H9 (cell line): ENCODE results near the gene INPP5A. TPM values are rescaled to one million over a fixed set of nuclear protein-coding genes. Genes with fewer than 3 reads are reported as not detected.

ENCODE experiments used
- DNase-seq: peaks from one replicate; pipeline ENCODE4 v3.0.0-alpha.2; 2017
- H2AFZ ChIP-seq: one replicate; pipeline ENCODE4 v1.6.1; 2013; ENCODE audit warnings: mild to moderate bottlenecking, low read length, control low read depth, moderate library complexity
- H2AK5ac ChIP-seq: 2 replicates; pipeline ENCODE4 v1.6.1; 2013; ENCODE audit warnings: low read length, control low read depth, mixed read lengths; ENCODE audit not compliant: insufficient read length
- H2BK120ac ChIP-seq: one replicate; pipeline ENCODE4 v1.6.1; 2013; ENCODE audit warnings: low read depth, mild to moderate bottlenecking, low read length, control low read depth, inconsistent platforms; ENCODE audit not compliant: poor library complexity, severe bottlenecking
- H2BK12ac ChIP-seq: 2 replicates; pipeline ENCODE4 v1.6.1; 2013; ENCODE audit warnings: low read length, control low read depth, mixed read lengths, low read depth; ENCODE audit not compliant: insufficient read length
- H2BK15ac ChIP-seq: 2 replicates; pipeline ENCODE4 v1.6.1; 2013; ENCODE audit warnings: low read depth, low read length, control low read depth
- H2BK20ac ChIP-seq: one replicate; pipeline ENCODE4 v1.6.1; 2013; ENCODE audit warnings: low read depth, mild to moderate bottlenecking, low read length, control low read depth, inconsistent platforms; ENCODE audit not compliant: poor library complexity, severe bottlenecking
- H2BK5ac ChIP-seq: 2 replicates; pipeline ENCODE4 v1.6.1; 2013; ENCODE audit warnings: low read length, control low read depth, mixed read lengths; ENCODE audit not compliant: insufficient read length
- H3K14ac ChIP-seq: 2 replicates; pipeline ENCODE4 v1.6.1; 2013; ENCODE audit warnings: low read length, control low read depth; ENCODE audit not compliant: insufficient read depth
- H3K18ac ChIP-seq: 2 replicates; pipeline ENCODE4 v1.6.1; 2013; ENCODE audit warnings: low read depth, mild to moderate bottlenecking, mixed read lengths, low read length, control low read depth; ENCODE audit not compliant: insufficient read length
- H3K23ac ChIP-seq: 2 replicates; pipeline ENCODE4 v1.6.1; 2013; ENCODE audit warnings: low read length, control low read depth, mixed read lengths, low read depth; ENCODE audit not compliant: insufficient read length
- H3K23me2 ChIP-seq: 2 replicates; pipeline ENCODE4 v1.6.1; 2013; ENCODE audit warnings: low read depth, mild to moderate bottlenecking, mixed read lengths, low read length, control low read depth; ENCODE audit not compliant: insufficient read length, poor library complexity, severe bottlenecking
- H3K27ac ChIP-seq: 2 replicates; pipeline ENCODE4 v1.5.1; 2013; ENCODE audit warnings: low read length, control low read depth, mixed read lengths, low read depth; ENCODE audit not compliant: insufficient read length
- H3K27me3 ChIP-seq: 2 replicates; pipeline ENCODE4 v1.6.1; 2013; ENCODE audit warnings: low read length, control low read depth, inconsistent platforms; ENCODE audit not compliant: insufficient read depth
- H3K4ac ChIP-seq: 2 replicates; pipeline ENCODE4 v1.6.1; 2013; ENCODE audit warnings: low read depth, mild to moderate bottlenecking, control low read depth, inconsistent platforms, low read length, moderate library complexity
- H3K4me1 ChIP-seq: 2 replicates; pipeline ENCODE4 v1.6.1; 2013; ENCODE audit warnings: low read length, control low read depth, inconsistent platforms; ENCODE audit not compliant: insufficient read depth
- H3K4me2 ChIP-seq: 2 replicates; pipeline ENCODE4 v1.6.1; 2013; ENCODE audit warnings: low read length, control low read depth, mixed read lengths; ENCODE audit not compliant: insufficient read length, insufficient read depth
- H3K56ac ChIP-seq: 2 replicates; pipeline ENCODE4 v1.6.1; 2013; ENCODE audit warnings: low read depth, mild to moderate bottlenecking, mixed read lengths, low read length, control low read depth; ENCODE audit not compliant: insufficient read length
- H3K79me1 ChIP-seq: 2 replicates; pipeline ENCODE4 v1.6.1; 2013; ENCODE audit warnings: low read depth, mild to moderate bottlenecking, moderate library complexity, low read length, control low read depth, inconsistent platforms; ENCODE audit not compliant: insufficient read depth, poor library complexity, severe bottlenecking
- H3K79me2 ChIP-seq: 2 replicates; pipeline ENCODE4 v1.6.1; 2013; ENCODE audit warnings: low read length, control low read depth, inconsistent platforms; ENCODE audit not compliant: insufficient read depth
- H3K9ac ChIP-seq: 2 replicates; pipeline ENCODE4 v1.6.1; 2013; ENCODE audit warnings: low read length, control low read depth, mixed read lengths; ENCODE audit not compliant: insufficient read length; ENCODE audit errors: extremely low read depth
- H3K9me3 ChIP-seq: one replicate; pipeline ENCODE4 v1.6.1; 2013; ENCODE audit warnings: low read depth, low read length, inconsistent platforms; ENCODE audit not compliant: control insufficient read depth
- H3T11ph ChIP-seq: one replicate; pipeline ENCODE4 v1.6.1; 2013; ENCODE audit warnings: mild to moderate bottlenecking, low read length, control low read depth, inconsistent platforms
- H4K20me1 ChIP-seq: one replicate; pipeline ENCODE4 v1.6.1; 2013; ENCODE audit not compliant: control insufficient read depth, insufficient read length, insufficient read depth
- H4K5ac ChIP-seq: 2 replicates; pipeline ENCODE4 v1.6.1; 2013; ENCODE audit warnings: low read depth, mild to moderate bottlenecking, mixed read lengths, low read length, control low read depth; ENCODE audit not compliant: insufficient read length
- H4K8ac ChIP-seq: replicated peaks from 2 replicates; pipeline ENCODE4 v1.6.1; 2013; ENCODE audit warnings: low read length, control low read depth, mixed read lengths, low read depth; ENCODE audit not compliant: insufficient read length
- H4K91ac ChIP-seq: 2 replicates; pipeline ENCODE4 v1.6.1; 2013; ENCODE audit warnings: low read depth, mild to moderate bottlenecking, moderate library complexity, mixed read lengths, low read length, control low read depth; ENCODE audit not compliant: insufficient read length
- H3K27ac Mint-ChIP-seq, 3 experiments: 2 replicates in 2 of 3; 3 replicates in 1 of 3; pipeline ENCODE4 v1.8.0; 2020 to 2021; ENCODE audit warnings: mixed read lengths in 3 of 3, mild to moderate bottlenecking in 1 of 3, moderate library complexity in 1 of 3
- H3K27me3 Mint-ChIP-seq: 2 replicates; pipeline ENCODE4 v1.8.0; 2021; ENCODE audit warnings: low read depth, mild to moderate bottlenecking, moderate library complexity, mixed read lengths
- H3K36me3 Mint-ChIP-seq, 3 experiments: 2 replicates in 2 of 3; 3 replicates in 1 of 3; pipeline ENCODE4 v1.8.0; 2020 to 2021; ENCODE audit warnings: low read depth in 3 of 3, mixed read lengths in 3 of 3; ENCODE audit not compliant: insufficient read depth in 1 of 3
- H3K4me1 Mint-ChIP-seq, 2 experiments: 2 replicates each; pipeline ENCODE4 v1.8.0; 2020; ENCODE audit warnings: mixed read lengths in 2 of 2
- H3K4me3 Mint-ChIP-seq, 2 experiments: 2 replicates in 1 of 2; 3 replicates in 1 of 2; pipeline ENCODE4 v1.8.0; 2020 to 2021; ENCODE audit warnings: mild to moderate bottlenecking in 2 of 2, mixed read lengths in 2 of 2, moderate library complexity in 1 of 2
- H3K9me3 Mint-ChIP-seq, 2 experiments: 2 replicates in 1 of 2; 3 replicates in 1 of 2; pipeline ENCODE4 v1.8.0; 2020; ENCODE audit warnings: mild to moderate bottlenecking in 2 of 2, mixed read lengths in 2 of 2, moderate library complexity in 1 of 2
- whole genome bisulfite sequencing: extraction: QIAGEN DNeasy Blood & Tissue Kit; methylation state at CpG from one replicate; pipeline ENCODE4 v1.1.7; 2013; ENCODE audit warnings: missing lambda C conversion rate, low lambda C conversion rate, mixed read lengths; ENCODE audit not compliant: insufficient read length; ENCODE audit errors: extremely low coverage; 5-methylcytosine and 5-hydroxymethylcytosine counted together
- total RNA-seq: library from RNA; stranded (reverse); gene quantifications from 2 replicates; pipeline ENCODE4 v1.2.1, GENCODE V29; 2021
- TF ChIP-seq, protein P1 (sequence below): fragments of 200-600 bp; sonication (generic); conservative IDR thresholded peaks from 3 replicates; pipeline ENCODE4 v1.8.0; 2021; ENCODE audit warnings: antibody characterized with exemption, mild to moderate bottlenecking

The INPP5A gene
- total RNA-seq, 1 experiment from 2014 or later: 17.7 TPM

DNA sequence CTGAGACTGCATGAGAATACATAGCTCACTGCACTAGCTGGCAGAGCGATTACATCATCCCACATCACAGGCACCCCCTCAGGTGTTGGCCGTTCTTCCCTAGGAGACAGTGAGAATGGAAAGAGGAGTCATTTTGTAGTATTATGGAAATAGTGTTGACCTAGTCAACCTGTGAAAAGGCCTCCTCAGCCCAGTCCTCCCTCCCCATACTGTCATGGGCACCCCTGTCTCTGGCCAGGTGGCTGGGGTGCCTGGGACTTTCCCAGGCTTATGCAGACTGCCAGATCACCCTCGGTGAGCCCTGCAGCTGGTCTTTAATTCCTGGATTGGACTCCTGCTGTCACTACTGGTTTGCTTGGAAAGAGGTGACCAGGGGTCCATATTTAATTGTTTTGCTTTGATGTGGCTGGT is 4.0 kb downstream of the INPP5A start:
- H3K56ac ChIP-seq: no peak overlapping the region
- Mint-ChIP-seq H3K4me1 (peaks cover 34 to 53% of the 10 kb centered on the region in 2 experiments), H3K27ac (peak overlapping the region in 2 of 3 experiments; percentile 85; a peak in 3 of 7 replicates), H3K36me3 (peaks cover 0 to 2% (median 0%) of the 10 kb centered on the region in 3 experiments; a peak in 2 of 7 replicates), H3K4me3 (no peak overlapping the region; a peak in 1 of 5 replicates), H3K9me3 (no peaks in the 10 kb centered on the region), H3K27me3 (peaks cover 15% of the 10 kb centered on the region)
- H2BK15ac ChIP-seq: no peak overlapping the region
- H3K4ac ChIP-seq: no peak overlapping the region
- no peak overlapping the region for H4K91ac ChIP-seq
- H3K4me2 ChIP-seq: no peak overlapping the region
- peaks cover 5% of the 10 kb centered on the region for H3K79me1 ChIP-seq
- no peaks in the 10 kb centered on the region; the same call in 1 of the 2 replicates for H3K4me1 ChIP-seq
- H3K27ac ChIP-seq: no peak overlapping the region
- H4K8ac ChIP-seq: no peak overlapping the region
- no peak overlapping the region for H4K5ac ChIP-seq
- H3K23me2 ChIP-seq: peaks cover 5% of the 10 kb centered on the region
- peaks cover 2% of the 10 kb centered on the region; the same call in 1 of the 2 replicates for H3K79me2 ChIP-seq
- no peak overlapping the region for H3K9ac ChIP-seq
- H2AK5ac ChIP-seq: no peak overlapping the region
- TF ChIP-seq, protein P1, sequence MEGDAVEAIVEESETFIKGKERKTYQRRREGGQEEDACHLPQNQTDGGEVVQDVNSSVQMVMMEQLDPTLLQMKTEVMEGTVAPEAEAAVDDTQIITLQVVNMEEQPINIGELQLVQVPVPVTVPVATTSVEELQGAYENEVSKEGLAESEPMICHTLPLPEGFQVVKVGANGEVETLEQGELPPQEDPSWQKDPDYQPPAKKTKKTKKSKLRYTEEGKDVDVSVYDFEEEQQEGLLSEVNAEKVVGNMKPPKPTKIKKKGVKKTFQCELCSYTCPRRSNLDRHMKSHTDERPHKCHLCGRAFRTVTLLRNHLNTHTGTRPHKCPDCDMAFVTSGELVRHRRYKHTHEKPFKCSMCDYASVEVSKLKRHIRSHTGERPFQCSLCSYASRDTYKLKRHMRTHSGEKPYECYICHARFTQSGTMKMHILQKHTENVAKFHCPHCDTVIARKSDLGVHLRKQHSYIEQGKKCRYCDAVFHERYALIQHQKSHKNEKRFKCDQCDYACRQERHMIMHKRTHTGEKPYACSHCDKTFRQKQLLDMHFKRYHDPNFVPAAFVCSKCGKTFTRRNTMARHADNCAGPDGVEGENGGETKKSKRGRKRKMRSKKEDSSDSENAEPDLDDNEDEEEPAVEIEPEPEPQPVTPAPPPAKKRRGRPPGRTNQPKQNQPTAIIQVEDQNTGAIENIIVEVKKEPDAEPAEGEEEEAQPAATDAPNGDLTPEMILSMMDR: no peak
- H3T11ph ChIP-seq: no peak overlapping the region
- H2BK5ac ChIP-seq: no peak overlapping the region
- H4K20me1 ChIP-seq: no peaks in the 10 kb centered on the region
- H3K18ac ChIP-seq: no peak overlapping the region
- no peak overlapping the region for H2BK20ac ChIP-seq
- H3K9me3 ChIP-seq: no peaks in the 10 kb centered on the region
- H2BK12ac ChIP-seq: no peak overlapping the region
- no CpG with 5 or more reads among the region's 3 CpGs for WGBS
- no peak overlapping the region for H2BK120ac ChIP-seq
- H3K14ac ChIP-seq: no peak overlapping the region
- no peak overlapping the region for H3K23ac ChIP-seq
- H2AFZ ChIP-seq: no peak overlapping the region
- no peaks in the 10 kb centered on the region; the same call in 1 of the 2 replicates for H3K27me3 ChIP-seq
- DNase-seq: no peak
